Islet of Langerhans (tissue), 1 donor: Measurements from ENCODE around the gene PCP4L1.

Experiments
- FAIRE-seq: peaks from one replicate; lab custom pipeline; 2011; peaks lifted over from hg19 to GRCh38; lab: Jason Lieb, UNC

Gene PCP4L1

DNA sequence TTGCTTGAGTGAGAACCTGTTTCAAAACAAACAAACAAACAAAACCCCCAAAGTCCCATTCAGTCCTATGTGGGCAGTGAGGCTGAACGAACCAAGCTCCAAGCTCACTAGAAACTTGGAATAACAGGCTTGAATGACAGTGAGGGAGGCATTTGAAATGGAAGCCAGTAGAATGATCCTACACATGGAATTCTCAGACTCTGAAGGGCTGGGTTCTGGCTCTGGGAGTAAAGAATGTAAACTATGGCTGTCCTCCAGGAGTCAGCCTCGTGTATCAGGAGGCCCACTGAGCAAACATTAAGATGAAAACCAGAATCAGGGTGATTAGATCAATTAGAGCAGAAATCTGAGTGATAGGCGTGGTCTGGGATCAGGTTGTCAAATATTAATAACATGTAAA lies 14.9 kb downstream of the PCP4L1 start:
- no peak for FAIRE-seq

GRCh38 chr1:161274874-161275273 lies 16.3 kb downstream of the PCP4L1 start:
- no peak for FAIRE-seq

GRCh38 chr1:161282991-161283390 lies 24.4 kb downstream of the PCP4L1 start:
- FAIRE-seq, result no peak

DNA sequence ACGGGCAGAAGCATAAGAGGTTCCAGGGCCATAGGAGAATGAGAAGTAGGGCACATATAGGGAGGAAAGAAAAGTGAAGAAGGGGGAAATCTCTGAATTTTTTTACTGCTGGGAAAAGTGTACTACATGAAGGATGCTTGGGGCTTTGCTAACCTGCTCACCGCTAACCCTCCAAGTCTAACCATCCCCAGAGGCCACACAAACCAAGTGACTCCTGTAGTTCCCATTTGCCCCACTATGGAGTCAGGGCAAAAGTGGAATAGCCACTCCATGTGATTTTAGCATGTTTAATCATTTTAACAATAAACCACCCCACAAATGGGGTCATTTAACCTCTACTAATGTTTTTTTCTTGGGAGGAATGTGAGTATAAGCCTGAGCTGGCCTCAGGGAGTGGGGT lies 26.6 kb downstream of the PCP4L1 start:
- no peak for FAIRE-seq

DNA sequence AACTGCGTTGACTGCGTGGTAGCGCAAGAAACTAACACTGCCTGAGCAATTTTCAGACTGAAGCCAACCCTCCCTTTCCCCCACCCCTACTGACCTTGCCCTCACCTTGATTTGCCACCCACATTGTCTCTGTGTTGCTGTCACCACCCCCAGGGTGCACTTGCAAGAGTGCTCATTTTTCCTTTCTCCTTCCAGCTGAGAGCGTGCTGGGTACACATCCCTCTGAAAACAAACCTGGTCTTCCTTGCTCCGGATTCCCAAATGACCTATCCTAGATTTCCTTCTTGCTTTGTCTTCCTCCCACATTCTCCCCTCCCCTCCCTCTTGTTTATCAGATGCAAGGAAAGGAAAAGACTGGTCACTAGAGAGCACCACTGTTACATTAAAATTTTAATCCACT lies 27.0 kb downstream of the PCP4L1 start:
- no peak for FAIRE-seq

DNA sequence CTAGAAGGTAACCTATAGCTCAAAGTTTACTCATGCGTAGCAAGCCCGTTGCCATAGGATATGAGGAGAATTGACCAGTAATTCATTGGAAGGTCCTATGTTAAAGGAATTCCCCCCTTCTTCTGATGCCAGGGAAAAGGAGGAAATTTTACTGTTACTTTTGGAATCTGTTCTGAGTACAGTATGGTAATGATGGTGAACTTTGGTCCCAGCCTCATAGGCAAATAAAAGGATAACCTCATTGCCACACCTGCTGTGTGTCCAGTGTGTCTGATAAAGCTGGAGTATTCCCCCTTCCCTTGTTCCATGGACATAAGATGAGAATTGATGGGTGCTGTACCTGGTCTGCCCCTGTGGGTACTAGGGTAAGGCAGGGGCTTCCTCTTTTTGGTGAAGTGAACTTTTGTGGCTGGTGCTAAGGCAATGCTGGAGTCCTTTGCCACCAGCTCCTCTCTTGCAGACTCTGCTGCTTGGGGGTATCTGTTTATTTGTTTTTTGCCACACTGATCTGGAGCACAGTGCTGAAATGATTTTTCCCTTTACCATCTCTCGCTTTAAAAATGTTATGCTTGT lies 29.0 kb downstream of the PCP4L1 start:
- FAIRE-seq, result no peak

DNA sequence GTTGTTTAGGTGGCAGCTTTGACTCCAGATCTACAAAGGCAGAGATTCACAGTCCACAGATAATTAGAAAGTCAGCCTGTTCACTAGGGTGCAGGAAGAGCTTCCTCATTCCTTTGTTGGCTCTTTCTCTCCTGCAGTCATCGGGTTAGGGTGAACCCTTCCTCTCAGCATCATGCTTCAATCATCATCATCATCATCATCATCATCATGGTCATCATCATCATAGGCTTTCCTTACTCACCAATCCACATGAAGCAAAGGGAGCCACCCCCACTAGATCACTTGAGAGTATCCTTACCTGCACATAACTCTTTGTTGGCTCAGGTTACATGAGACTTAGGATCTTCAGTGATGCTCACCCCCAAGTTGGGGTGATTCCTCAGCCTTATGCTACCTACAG lies 32.2 kb downstream of the PCP4L1 start:
- FAIRE-seq, result no peak

DNA sequence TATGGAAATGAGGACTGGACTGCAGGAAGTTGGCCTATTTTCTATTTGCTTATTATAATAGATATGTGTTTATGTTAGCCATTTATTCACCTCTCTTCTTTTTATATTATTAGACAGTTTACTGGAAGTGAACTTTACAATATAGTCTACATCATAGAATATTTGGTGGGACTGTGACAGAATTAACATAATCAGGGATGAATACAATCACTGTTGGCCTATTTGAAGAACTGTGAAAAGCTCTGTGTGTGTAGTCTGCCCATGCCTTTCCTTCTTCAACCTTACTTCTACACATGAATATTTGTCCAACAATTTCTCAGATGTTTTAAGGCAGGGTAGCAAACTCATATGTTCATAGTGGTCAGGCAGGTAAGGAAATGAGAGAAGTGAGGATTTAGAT lies 38.9 kb downstream of the PCP4L1 start:
- FAIRE-seq, result no peak

DNA sequence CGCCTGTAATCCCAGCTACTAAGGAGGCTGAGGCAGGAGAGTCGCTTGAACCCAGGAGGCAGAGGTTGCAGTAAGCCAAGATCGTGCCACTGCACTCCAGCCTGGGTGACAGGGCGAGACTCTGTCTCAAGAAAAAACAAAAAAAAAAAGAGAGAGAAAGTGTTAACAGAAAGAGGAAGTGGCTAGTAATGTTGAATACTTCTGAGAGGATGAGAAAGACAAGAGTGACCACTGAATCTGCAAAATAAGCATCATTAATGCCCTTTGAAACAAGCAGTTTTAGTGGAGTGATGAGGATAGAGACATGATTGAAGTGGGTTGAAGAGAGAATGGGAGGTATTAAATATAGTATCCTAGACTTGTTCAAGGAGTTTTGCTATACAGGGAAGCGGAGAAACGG lies 39.6 kb downstream of the PCP4L1 start:
- FAIRE-seq, result no peak

DNA sequence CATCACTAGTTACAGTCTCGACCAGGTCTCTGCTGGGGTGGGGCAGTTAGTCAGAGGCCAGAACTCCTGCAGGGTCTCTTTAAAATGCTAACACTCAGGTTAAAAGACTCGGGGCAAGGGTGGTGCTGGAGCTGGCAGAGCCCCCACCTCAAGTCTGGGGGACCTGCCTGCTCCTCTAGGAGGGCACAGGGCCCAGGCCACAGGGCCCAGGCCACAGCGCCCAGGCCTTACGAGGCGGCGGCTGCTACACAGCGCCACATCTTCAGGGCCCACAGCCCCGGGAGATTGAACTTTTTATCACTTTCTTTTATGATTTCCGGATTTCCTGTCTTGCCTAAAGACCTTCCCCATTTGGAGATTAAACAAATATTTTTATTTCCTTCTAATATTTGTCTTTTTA lies 40.8 kb downstream of the PCP4L1 start:
- FAIRE-seq, result no peak

- no peak for FAIRE-seq
These were observed 41.9 kb downstream of the PCP4L1 start for GRCh38 chr1:161300478-161300877.

DNA sequence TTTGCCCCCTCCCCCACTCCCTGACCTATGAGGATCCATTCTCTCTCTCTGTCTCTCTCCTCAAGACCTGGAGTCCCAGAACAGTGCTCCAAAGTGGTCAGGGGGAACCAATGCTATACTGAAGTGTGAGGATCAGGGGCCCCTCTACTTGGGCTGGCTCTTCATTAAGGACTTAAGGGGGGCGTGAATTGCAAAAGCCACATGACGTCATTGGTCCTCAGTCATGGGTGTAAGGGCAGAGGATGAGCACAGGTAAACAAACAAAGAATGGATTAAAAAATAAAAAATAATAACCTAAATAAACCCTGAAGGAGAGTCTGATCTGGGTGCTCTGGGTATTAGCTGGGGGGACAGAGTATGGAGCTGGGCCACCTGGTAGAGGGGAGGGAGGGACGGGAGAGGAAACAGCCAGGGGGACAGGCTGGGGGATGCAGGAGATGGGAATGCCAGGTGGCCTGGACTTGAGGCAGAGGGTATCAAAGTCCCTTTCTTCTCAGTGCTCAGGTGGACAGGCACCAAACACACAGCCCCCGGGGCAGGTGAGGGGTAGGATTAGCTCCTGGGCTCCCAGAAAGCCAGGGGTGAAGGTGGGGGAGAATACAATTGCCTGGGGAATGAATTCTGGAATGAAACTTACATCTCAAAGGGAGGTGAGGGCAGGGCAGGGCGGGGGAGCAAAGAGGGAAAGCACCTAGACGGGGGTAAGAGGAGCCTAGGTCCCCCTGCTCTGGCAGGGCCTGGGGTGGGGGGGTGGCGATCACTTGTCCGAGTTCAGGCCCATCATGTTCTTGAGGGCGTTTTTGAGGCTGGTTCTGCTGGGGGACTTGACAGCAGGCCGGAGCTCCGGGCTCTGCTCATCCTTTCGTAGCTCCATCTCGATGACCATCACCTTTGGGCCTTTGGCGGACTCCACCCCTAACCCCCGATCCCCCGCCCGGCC lies 46.7 kb downstream of the PCP4L1 start:
- no peak for FAIRE-seq

- FAIRE-seq, result no peak
These were observed 47.4 kb downstream of the PCP4L1 start for GRCh38 chr1:161305867-161306519.

- no peak for FAIRE-seq
These were observed 48.8 kb downstream of the PCP4L1 start for GRCh38 chr1:161307230-161307768.

GRCh38 chr1:161307892-161308638 lies 49.5 kb downstream of the PCP4L1 start:
- no peak for FAIRE-seq

GRCh38 chr1:161309868-161310267 lies 51.3 kb downstream of the PCP4L1 start, which contains the start of gene MPZ:
Gene MPZ (minus strand): TSS chr1:161309968. CDS start chr1:161309905, 63 bp downstream.
- no peak for FAIRE-seq

DNA sequence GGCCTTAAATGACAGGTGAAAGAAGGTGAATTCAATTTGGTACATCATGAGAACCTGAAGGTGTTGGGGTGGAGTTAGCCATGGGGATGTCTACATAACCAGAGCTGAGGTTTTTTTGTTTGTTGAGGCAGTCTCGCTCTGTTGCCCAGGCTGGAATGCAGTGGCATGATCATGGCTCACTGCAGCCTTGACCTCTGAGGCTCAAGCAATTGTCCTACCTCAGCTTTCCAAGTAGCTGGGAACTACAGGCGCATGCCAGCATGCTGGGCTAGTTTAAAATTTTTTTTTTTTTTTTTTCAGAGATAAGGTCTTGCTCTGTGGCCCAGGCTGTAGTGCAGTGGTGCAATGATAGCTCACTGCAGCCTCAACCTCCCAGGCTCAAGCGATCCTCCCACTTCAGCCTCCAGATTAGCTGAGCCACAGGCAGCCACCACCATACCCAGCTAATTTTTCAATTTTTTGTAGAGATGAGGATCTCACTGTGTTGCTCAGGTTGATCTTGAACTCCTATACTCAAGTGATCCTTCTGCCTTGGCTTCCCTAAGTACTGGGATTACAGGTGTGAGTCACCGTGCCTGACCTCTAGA lies 53.1 kb downstream of the PCP4L1 start:
- no peak for FAIRE-seq

- no peak for FAIRE-seq
These were observed 55.1 kb downstream of the PCP4L1 start for GRCh38 chr1:161313554-161314200.

GRCh38 chr1:161314201-161314981 lies 55.8 kb downstream of the PCP4L1 start, which contains the start of gene SDHC:
Gene SDHC (plus strand): TSS chr1:161314381. CDS start chr1:161314406, 25 bp downstream.
- peak; percentile 83 for FAIRE-seq
